ENCODE results near the gene APOF.

The APOF gene

DNA sequence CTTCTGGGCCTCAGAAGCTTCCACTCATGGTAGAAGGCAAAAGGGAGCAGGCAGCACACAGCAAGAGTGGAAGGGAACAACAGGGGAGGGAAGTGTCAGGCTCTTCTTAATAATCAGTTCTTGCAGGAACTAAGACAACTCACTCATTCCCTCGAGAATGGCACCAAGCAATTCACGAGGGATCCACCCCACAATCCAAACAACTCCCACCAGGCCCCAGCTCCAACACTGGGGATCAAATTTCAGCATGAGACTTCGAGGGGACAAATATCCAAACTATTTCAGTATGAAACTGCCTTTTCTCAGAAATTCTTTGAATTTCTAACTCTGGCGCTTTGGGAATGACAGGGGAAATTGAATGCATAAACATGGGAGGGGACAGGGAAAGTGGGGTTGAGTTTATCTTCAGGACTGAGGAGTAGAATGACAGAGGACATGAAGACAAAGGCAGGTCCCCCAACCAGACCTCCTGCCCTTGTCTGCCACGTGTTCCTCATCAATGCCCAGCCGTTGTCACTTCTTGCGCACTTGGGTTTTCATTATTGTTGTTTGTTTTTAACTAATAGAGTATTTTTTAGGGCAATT is 24.6 kb upstream of the APOF start:
- DNase-seq (ENCODE audit: low read depth in 1 of 2, low spot score in 1 of 2) = no peak
- no peak for TF ChIP-seq POLR2AphosphoS5 (IDR thresholded peaks at IDR 0.05; ENCODE audit: low read depth)
- no peak for TF ChIP-seq SPI1 (IDR thresholded peaks at IDR 0.05; ENCODE audit: borderline replicate concordance, low read depth)
- TF ChIP-seq REST (IDR thresholded peaks at IDR 0.05; ENCODE audit: insufficient replicate concordance, low read depth) = no peak
- no peak for TF ChIP-seq CTCF (IDR thresholded peaks at IDR 0.05; ENCODE audit: insufficient read depth, low read length)
- no peak for TF ChIP-seq GABPA (IDR thresholded peaks at IDR 0.05; ENCODE audit: low read depth)
- Histone ChIP-seq H3K4me3 (replicated peaks; ENCODE audit: insufficient read depth, low read length) (no peak overlapping the region), H3K27me3 (ENCODE audit: insufficient read depth, poor library complexity, severe bottlenecking) (no peaks in the 10 kb centered on the region), H3K27ac (replicated peaks) (no peak overlapping the region)

- H3K27ac ChIP-seq (replicated peaks) = no peak overlapping the region
- DNase-seq (ENCODE audit: low read depth in 1 of 2, low spot score in 1 of 2) = no peak
- H3K4me3 ChIP-seq (replicated peaks; ENCODE audit: insufficient read depth, low read length) = no peak overlapping the region
- no peaks in the 10 kb centered on the region for H3K27me3 ChIP-seq (ENCODE audit: insufficient read depth, poor library complexity, severe bottlenecking)
- TF ChIP-seq REST (IDR thresholded peaks at IDR 0.05; ENCODE audit: insufficient replicate concordance, low read depth) = no peak
- TF ChIP-seq SPI1 (IDR thresholded peaks at IDR 0.05; ENCODE audit: borderline replicate concordance, low read depth) = no peak
- no peak for TF ChIP-seq GABPA (IDR thresholded peaks at IDR 0.05; ENCODE audit: low read depth)
- TF ChIP-seq POLR2AphosphoS5 (IDR thresholded peaks at IDR 0.05; ENCODE audit: low read depth) = no peak
- TF ChIP-seq CTCF (IDR thresholded peaks at IDR 0.05; ENCODE audit: insufficient read depth, low read length) = no peak
Measured at GRCh38 chr12:56385873-56386272, 23.2 kb upstream of the APOF start.

DNA sequence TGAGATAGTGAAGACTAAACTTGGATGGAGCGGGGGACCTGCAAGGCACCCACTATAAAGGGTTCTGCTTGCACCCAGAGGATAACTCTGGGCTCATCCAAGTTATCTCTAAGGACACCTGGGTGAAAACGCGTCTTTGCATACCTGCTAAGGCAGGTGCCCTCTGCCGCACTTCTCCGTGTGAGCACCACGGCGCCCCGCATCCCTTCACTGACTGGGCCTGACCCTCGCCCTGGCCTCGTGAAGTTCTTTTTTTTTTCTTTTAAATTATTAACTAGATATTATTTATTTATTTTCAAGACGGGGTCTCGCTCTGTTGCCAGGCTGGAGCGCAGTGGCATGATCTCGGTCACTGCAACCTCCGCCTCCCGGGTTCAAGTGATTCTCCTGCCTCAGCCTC is 20.0 kb upstream of the APOF start:
- Histone ChIP-seq H3K27ac (replicated peaks) (no peak overlapping the region), H3K27me3 (ENCODE audit: insufficient read depth, poor library complexity, severe bottlenecking) (no peaks in the 10 kb centered on the region), H3K4me3 (replicated peaks; ENCODE audit: insufficient read depth, low read length) (no peak overlapping the region)
- no peak for DNase-seq (ENCODE audit: low read depth in 1 of 2, low spot score in 1 of 2)
- TF ChIP-seq GABPA (IDR thresholded peaks at IDR 0.05; ENCODE audit: low read depth) (no peak), CTCF (IDR thresholded peaks at IDR 0.05; ENCODE audit: insufficient read depth, low read length) (no peak), POLR2AphosphoS5 (IDR thresholded peaks at IDR 0.05; ENCODE audit: low read depth) (no peak), REST (IDR thresholded peaks at IDR 0.05; ENCODE audit: insufficient replicate concordance, low read depth) (no peak), SPI1 (IDR thresholded peaks at IDR 0.05; ENCODE audit: borderline replicate concordance, low read depth) (no peak)

Data from HL-60 (cell line).